ENCODE results near the gene ZSWIM5.

The ZSWIM5 gene

DNA sequence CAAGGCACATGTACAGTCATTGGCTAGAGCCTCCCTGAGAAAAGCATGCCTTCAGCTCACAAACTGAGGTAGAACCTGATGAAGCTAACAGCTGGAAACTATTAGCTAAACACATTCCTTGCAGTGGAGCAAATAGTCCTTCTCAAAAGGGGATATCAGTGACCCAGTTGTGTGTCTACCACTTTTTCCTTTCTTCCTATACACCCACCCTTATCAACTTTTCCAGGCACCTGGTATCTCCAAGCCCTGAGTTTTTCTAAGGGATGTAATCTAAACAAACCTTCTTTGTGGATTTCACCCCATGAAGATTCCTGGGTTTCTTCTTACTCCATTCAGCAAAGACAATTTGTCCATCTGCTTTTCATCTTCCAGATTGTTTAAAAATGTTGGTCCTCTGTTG is 10.5 kb upstream of the ZSWIM5 start:
- TF ChIP-seq CTCF (conservative IDR thresholded peaks at IDR 0.05; ENCODE audit: low read depth, low read length): no peak
- DNase-seq (ENCODE audit: low read depth): no peak
- no peak overlapping the region for H3K4me3 ChIP-seq (ENCODE audit: low read depth, low read length)

DNA sequence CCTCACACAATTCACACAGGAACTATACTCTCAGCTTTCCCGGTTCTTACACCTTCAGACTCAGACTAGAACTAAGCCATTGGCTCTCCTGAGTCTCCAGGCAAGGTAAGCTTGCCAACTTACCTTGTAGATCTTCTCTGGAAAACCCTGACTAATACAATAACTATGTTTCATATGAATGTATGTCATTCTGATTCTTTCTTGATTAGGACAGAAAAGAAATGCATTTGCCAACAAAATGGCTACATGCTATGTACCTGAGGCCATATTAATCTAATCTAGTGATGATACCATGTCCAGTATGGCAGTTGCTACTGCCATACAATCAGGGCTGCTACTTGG is 9.8 kb upstream of the ZSWIM5 start:
- no peak for DNase-seq (ENCODE audit: low read depth)
- TF ChIP-seq CTCF (conservative IDR thresholded peaks at IDR 0.05; ENCODE audit: low read depth, low read length): no peak

GRCh38 chr1:45215485-45216199 is 9.2 kb upstream of the ZSWIM5 start:
- no peak for TF ChIP-seq CTCF (conservative IDR thresholded peaks at IDR 0.05; ENCODE audit: low read depth, low read length)
- no peak overlapping the region for H3K4me3 ChIP-seq (ENCODE audit: low read depth, low read length)
- no peak for DNase-seq (ENCODE audit: low read depth)

More for the DNA sequence above, 9.8 kb upstream of the ZSWIM5 start:
- H3K4me3 ChIP-seq (ENCODE audit: low read depth, low read length): no peak overlapping the region

- H3K4me3 ChIP-seq (ENCODE audit: low read depth, low read length): no peak overlapping the region
- no peak for DNase-seq (ENCODE audit: low read depth)
- TF ChIP-seq CTCF (conservative IDR thresholded peaks at IDR 0.05; ENCODE audit: low read depth, low read length): no peak
Measured at GRCh38 chr1:45213892-45214291, 7.5 kb upstream of the ZSWIM5 start.

DNA sequence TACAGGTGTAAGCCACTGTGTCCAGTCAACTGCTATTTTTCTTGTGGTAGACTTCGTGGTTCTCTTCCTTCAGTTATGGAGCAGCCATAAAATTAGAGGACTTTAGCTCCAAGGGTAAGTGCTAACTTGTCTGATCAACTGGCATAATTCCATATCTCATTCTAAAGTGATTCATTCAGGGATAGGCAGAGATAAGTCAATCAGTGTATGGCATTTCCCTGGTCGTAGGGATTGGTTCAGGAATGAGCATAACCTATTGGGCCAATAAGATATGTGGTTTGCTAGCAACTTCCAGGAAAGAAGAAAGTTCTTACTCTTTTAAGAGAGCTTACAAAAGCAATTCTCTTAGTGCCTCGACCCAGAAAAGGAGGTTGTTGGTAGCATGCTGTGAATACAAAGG is 4.7 kb upstream of the ZSWIM5 start:
- DNase-seq (ENCODE audit: low read depth): no peak
- H3K4me3 ChIP-seq (ENCODE audit: low read depth, low read length): no peak overlapping the region
- TF ChIP-seq CTCF (conservative IDR thresholded peaks at IDR 0.05; ENCODE audit: low read depth, low read length): no peak

- no peak for TF ChIP-seq CTCF (conservative IDR thresholded peaks at IDR 0.05; ENCODE audit: low read depth, low read length)
- peak overlapping the region; percentile 74 for H3K4me3 ChIP-seq (ENCODE audit: low read depth, low read length)
- no peak for DNase-seq (ENCODE audit: low read depth)
Measured at GRCh38 chr1:45206808-45207623, 611 bp upstream of the ZSWIM5 start.
